SK-N-SH (cell line): ENCODE results near the gene SYNPR. TPM values are rescaled to one million over a fixed set of nuclear protein-coding genes. Genes with fewer than 3 reads are reported as not detected.

Experiments
- CTCF ChIA-PET: fragments of 300-600, 350-600 bp; formaldehyde crosslinking; extraction: SDS; loops from one replicate; lab custom pipeline; 2021; lab: Yijun Ruan, JAX
- POLR2A ChIA-PET: fragments of 350-600 bp; sonication (Branson Sonifier 250); formaldehyde crosslinking; extraction: SDS; loops from one replicate; lab custom pipeline; 2020; ENCODE audit warnings: antibody characterized with exemption, inconsistent platforms; lab: Yijun Ruan, JAX
- DNase-seq: peaks from one replicate; pipeline ENCODE4 v3.0.0; 2012
- H2AFZ ChIP-seq: fragments of 200-600 bp; sonication (generic); 2 replicates; pipeline ENCODE4 v1.8.1; 2016; ENCODE audit warnings: antibody characterized with exemption, mild to moderate bottlenecking, low read depth
- H3F3A ChIP-seq: fragments of 200-600 bp; sonication (generic); replicated peaks from 2 replicates; pipeline ENCODE3; 2016; ENCODE audit warnings: antibody characterized with exemption, mild to moderate bottlenecking; ENCODE audit not compliant: insufficient read depth
- H3K27ac ChIP-seq, 2 experiments: fragments of 200-500 bp in 1 of 2; fragments of 200-600 bp in 1 of 2; sonication (Bioruptor generic) in 1 of 2; sonication (generic), shearing (Covaris generic) in 1 of 2; 2 replicates each; pipeline versions ENCODE4 v1.5.1 to v1.6.1; 2014 to 2016; ENCODE audit warnings: low read depth in 2 of 2, inconsistent platforms in 1 of 2, low read length in 1 of 2, mild to moderate bottlenecking in 1 of 2, mixed read lengths in 1 of 2
- H3K27me3 ChIP-seq: fragments of 200-600 bp; sonication (generic), shearing (Covaris generic); 2 replicates; pipeline ENCODE4 v1.6.1; 2016; ENCODE audit warnings: mixed run types; ENCODE audit not compliant: insufficient read depth
- H3K36me3 ChIP-seq, 2 experiments: fragments of 200-500 bp in 1 of 2; fragments of 200-600 bp in 1 of 2; sonication (Bioruptor generic) in 1 of 2; sonication (generic) in 1 of 2; replicated peaks in 1 of 2; 2 replicates each; pipeline versions ENCODE3 to v1.5.1; 2014 to 2016; ENCODE audit warnings: low read length in 1 of 2, mild to moderate bottlenecking in 1 of 2; ENCODE audit not compliant: insufficient read depth in 2 of 2, control insufficient read depth in 1 of 2
- H3K4me1 ChIP-seq, 2 experiments: fragments of 200-500 bp in 1 of 2; fragments of 200-600 bp in 1 of 2; sonication (Bioruptor generic) in 1 of 2; sonication (generic), shearing (Covaris generic) in 1 of 2; 2 replicates each; pipeline versions ENCODE4 v1.5.1 to v1.6.1; 2014 to 2016; ENCODE audit warnings: low read depth in 1 of 2, low read length in 1 of 2, mixed run types in 1 of 2; ENCODE audit not compliant: insufficient read depth in 2 of 2, control insufficient read depth in 1 of 2
- H3K4me2 ChIP-seq: fragments of 200-600 bp; sonication (generic), shearing (Covaris generic); 2 replicates; pipeline ENCODE4 v1.6.1; 2017; ENCODE audit warnings: mixed run types
- H3K4me3 ChIP-seq, 2 experiments: fragments of 200-500 bp in 1 of 2; fragments of 200-600 bp in 1 of 2; sonication (Bioruptor generic) in 1 of 2; sonication (generic), shearing (Covaris generic) in 1 of 2; 2 replicates each; pipeline versions ENCODE4 v1.5.1 to v1.8.1; 2014 to 2016; ENCODE audit warnings: low read depth in 2 of 2, inconsistent platforms in 1 of 2, low read length in 1 of 2, mild to moderate bottlenecking in 1 of 2, mixed read lengths in 1 of 2, moderate library complexity in 1 of 2
- H3K79me2 ChIP-seq: fragments of 200-600 bp; sonication (generic); 2 replicates; pipeline ENCODE4 v1.8.1; 2017; ENCODE audit warnings: mild to moderate bottlenecking; ENCODE audit not compliant: insufficient read depth
- H3K9ac ChIP-seq: fragments of 200-600 bp; sonication (generic); 2 replicates; pipeline ENCODE4 v1.6.1; 2017; ENCODE audit warnings: mixed run types
- H3K9me2 ChIP-seq: fragments of 200-600 bp; sonication (generic); 2 replicates; pipeline ENCODE4 v1.6.1; 2017; ENCODE audit warnings: mixed run types
- H3K9me3 ChIP-seq: fragments of 200-600 bp; sonication (generic); 2 replicates; pipeline ENCODE4 v1.6.1; 2017; ENCODE audit warnings: mixed run types, mild to moderate bottlenecking, moderate library complexity
- H4K20me1 ChIP-seq: fragments of 200-600 bp; sonication (generic); 2 replicates; pipeline ENCODE4 v1.6.1; 2017; ENCODE audit warnings: mild to moderate bottlenecking, mixed run types; ENCODE audit not compliant: insufficient read depth
- CHD2 ChIP-seq: fragments of 150-350 bp; IDR thresholded peaks from 2 replicates; pipeline ENCODE4 v1.6.1; 2018; ENCODE audit warnings: low read length; ENCODE audit not compliant: partially characterized antibody
- CTCF ChIP-seq: fragments of 200-600 bp; sonication (generic); IDR thresholded peaks from 2 replicates; pipeline ENCODE4 v1.6.1; 2017; ENCODE audit warnings: antibody characterized with exemption, mild to moderate bottlenecking, moderate library complexity
- EP300 ChIP-seq, 2 experiments: IDR thresholded peaks; 2 replicates each; pipeline versions ENCODE4 v1.4.0 to v1.6.1; 2012; ENCODE audit warnings: borderline replicate concordance in 1 of 2, low read depth in 1 of 2, low read length in 1 of 2
- GATA2 ChIP-seq: sonication (generic); formaldehyde crosslinking; IDR thresholded peaks from 2 replicates; pipeline ENCODE4 v1.5.0; 2020; ENCODE audit warnings: mild to moderate bottlenecking, missing genetic modification reagents
- JUND ChIP-seq: IDR thresholded peaks from 2 replicates; pipeline ENCODE4 v1.4.0; 2012
- MEF2A ChIP-seq: IDR thresholded peaks from 2 replicates; pipeline ENCODE4 v1.4.0; 2012; ENCODE audit warnings: low read depth, borderline replicate concordance
- PBX3 ChIP-seq: IDR thresholded peaks from 2 replicates; pipeline ENCODE4; 2012
- SMC3 ChIP-seq: IDR thresholded peaks from 2 replicates; pipeline ENCODE4 v1.6.1; 2012; ENCODE audit warnings: low read depth, low read length, improper control_type of control experiment
- TAF1 ChIP-seq: IDR thresholded peaks from 2 replicates; pipeline ENCODE4 v1.6.1; 2012; ENCODE audit warnings: low read depth, mild to moderate bottlenecking, low read length, moderate library complexity, borderline replicate concordance
- WGBS: methylation state at CpG from one replicate; pipeline ENCODE4 v1.1.6; 2017; ENCODE audit warnings: low lambda C conversion rate; 5-methylcytosine and 5-hydroxymethylcytosine counted together
- polyA plus RNA-seq, 3 experiments: library from polyadenylated mRNA; depleted of rRNA; stranded (reverse); fragments of >200 nt; gene quantifications; 2 replicates each; pipeline ENCODE4 v1.2.3, GENCODE V29; 2012
- TF ChIP-seq, protein P1 (sequence below): fragments of 150-350 bp; IDR thresholded peaks from 2 replicates; pipeline ENCODE4 v1.6.1; 2016; ENCODE audit warnings: mild to moderate bottlenecking, low read depth, low read length
- TF ChIP-seq, protein P2 (sequence below): IDR thresholded peaks from 2 replicates; pipeline ENCODE4 v1.4.0; 2012; ENCODE audit warnings: low read depth, borderline replicate concordance
- TF ChIP-seq, protein P3 (sequence below): IDR thresholded peaks from 2 replicates; pipeline ENCODE4 v1.6.1; 2012; ENCODE audit warnings: mild to moderate bottlenecking, low read depth, low read length, moderate library complexity

Gene SYNPR
- polyA plus RNA-seq, 1 of the 3 experiments (the other 2 are of a cell fraction), result not detected

DNA sequence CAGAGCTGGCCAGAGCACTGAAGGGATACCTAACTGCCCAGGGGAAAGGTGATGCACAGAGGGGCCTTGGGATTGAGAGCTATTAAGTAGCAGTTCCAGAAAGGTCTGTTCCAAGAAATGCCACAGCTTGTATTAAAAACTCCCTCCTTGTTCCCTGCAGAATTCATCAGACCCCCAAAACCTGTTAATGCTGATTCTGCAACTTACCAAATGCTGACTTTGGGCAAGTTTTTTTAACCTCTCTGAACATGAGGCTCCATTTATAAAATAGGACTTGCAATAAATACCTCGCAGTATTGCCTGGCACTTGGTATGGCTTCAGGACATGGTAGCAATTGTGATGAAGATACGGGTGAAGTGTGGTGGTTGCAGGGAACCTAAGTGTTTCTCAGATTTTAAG lies 30.1 kb upstream of the SYNPR start:
- Histone ChIP-seq H3K27ac (no peak overlapping the region), H3K27me3 (no peaks in the 10 kb centered on the region), H4K20me1 (no peaks in the 10 kb centered on the region), H2AFZ (no peak overlapping the region), H3K9me3 (no peaks in the 10 kb centered on the region), H3K4me2 (no peak overlapping the region), H3F3A (no peaks in the 10 kb centered on the region), H3K79me2 (no peaks in the 10 kb centered on the region), H3K9ac (no peak overlapping the region), H3K9me2 (no peaks in the 10 kb centered on the region), H3K4me1 (no peaks in the 10 kb centered on the region), H3K4me3 (no peak overlapping the region), H3K36me3 (no peaks in the 10 kb centered on the region)
- no peak for TF ChIP-seq SMC3
- TF ChIP-seq JUND, result no peak
- TF ChIP-seq CTCF, result no peak
- no peak for TF ChIP-seq PBX3
- TF ChIP-seq MEF2A, result no peak
- TF ChIP-seq, protein P1, sequence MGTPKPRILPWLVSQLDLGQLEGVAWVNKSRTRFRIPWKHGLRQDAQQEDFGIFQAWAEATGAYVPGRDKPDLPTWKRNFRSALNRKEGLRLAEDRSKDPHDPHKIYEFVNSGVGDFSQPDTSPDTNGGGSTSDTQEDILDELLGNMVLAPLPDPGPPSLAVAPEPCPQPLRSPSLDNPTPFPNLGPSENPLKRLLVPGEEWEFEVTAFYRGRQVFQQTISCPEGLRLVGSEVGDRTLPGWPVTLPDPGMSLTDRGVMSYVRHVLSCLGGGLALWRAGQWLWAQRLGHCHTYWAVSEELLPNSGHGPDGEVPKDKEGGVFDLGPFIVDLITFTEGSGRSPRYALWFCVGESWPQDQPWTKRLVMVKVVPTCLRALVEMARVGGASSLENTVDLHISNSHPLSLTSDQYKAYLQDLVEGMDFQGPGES, result no peak
- TF ChIP-seq, protein P2, sequence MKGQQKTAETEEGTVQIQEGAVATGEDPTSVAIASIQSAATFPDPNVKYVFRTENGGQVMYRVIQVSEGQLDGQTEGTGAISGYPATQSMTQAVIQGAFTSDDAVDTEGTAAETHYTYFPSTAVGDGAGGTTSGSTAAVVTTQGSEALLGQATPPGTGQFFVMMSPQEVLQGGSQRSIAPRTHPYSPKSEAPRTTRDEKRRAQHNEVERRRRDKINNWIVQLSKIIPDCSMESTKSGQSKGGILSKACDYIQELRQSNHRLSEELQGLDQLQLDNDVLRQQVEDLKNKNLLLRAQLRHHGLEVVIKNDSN, result no peak
- ChIA-PET CTCF (interaction anchor here (0.8 to 2.7 kb wide), 8 partner anchors 9 to 625 kb away, joined by 3 to 8 read pairs (median 4); no protein-coding TSS in a partner anchor), POLR2A (no interaction called here)
- WGBS, result 57% methylated on average over 2 of the region's 2 CpGs
- no peak for DNase-seq

- TF ChIP-seq EP300 (IDR thresholded peaks at IDR 0.05; ENCODE audit: borderline replicate concordance in 1 of 2, low read depth in 1 of 2, low read length in 1 of 2) (no peak), JUND (no peak), CTCF (no peak), GATA2 (CRISPR knock-in tag) (no peak), CHD2 (no peak), MEF2A (no peak), TAF1 (no peak)
- TF ChIP-seq, protein P1, result no peak
- TF ChIP-seq, protein P3, sequence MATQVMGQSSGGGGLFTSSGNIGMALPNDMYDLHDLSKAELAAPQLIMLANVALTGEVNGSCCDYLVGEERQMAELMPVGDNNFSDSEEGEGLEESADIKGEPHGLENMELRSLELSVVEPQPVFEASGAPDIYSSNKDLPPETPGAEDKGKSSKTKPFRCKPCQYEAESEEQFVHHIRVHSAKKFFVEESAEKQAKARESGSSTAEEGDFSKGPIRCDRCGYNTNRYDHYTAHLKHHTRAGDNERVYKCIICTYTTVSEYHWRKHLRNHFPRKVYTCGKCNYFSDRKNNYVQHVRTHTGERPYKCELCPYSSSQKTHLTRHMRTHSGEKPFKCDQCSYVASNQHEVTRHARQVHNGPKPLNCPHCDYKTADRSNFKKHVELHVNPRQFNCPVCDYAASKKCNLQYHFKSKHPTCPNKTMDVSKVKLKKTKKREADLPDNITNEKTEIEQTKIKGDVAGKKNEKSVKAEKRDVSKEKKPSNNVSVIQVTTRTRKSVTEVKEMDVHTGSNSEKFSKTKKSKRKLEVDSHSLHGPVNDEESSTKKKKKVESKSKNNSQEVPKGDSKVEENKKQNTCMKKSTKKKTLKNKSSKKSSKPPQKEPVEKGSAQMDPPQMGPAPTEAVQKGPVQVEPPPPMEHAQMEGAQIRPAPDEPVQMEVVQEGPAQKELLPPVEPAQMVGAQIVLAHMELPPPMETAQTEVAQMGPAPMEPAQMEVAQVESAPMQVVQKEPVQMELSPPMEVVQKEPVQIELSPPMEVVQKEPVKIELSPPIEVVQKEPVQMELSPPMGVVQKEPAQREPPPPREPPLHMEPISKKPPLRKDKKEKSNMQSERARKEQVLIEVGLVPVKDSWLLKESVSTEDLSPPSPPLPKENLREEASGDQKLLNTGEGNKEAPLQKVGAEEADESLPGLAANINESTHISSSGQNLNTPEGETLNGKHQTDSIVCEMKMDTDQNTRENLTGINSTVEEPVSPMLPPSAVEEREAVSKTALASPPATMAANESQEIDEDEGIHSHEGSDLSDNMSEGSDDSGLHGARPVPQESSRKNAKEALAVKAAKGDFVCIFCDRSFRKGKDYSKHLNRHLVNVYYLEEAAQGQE, result no peak
- TF ChIP-seq, all 33 proteins: peak for 0
- no peak overlapping the region for H2AFZ ChIP-seq
- H3K27ac ChIP-seq, result no peak overlapping the region
- 40% methylated on average over 7 of the region's 7 CpGs for WGBS
- no peaks in the 10 kb centered on the region for H3F3A ChIP-seq
- H3K9ac ChIP-seq, result no peak overlapping the region
- CTCF ChIA-PET, result no interaction called here
- no peaks in the 10 kb centered on the region for H4K20me1 ChIP-seq
- H3K9me3 ChIP-seq, result no peaks in the 10 kb centered on the region
- POLR2A ChIA-PET, result no interaction called here
- no peak overlapping the region for H3K4me2 ChIP-seq
- H3K4me3 ChIP-seq, result no peak overlapping the region
- H3K27me3 ChIP-seq, result no peaks in the 10 kb centered on the region
- no peak for DNase-seq
- no peaks in the 10 kb centered on the region for H3K4me1 ChIP-seq
- H3K79me2 ChIP-seq, result no peaks in the 10 kb centered on the region
- H3K9me2 ChIP-seq, result no peaks in the 10 kb centered on the region
- no peaks in the 10 kb centered on the region for H3K36me3 ChIP-seq
Measured at GRCh38 chr3:63251499-63251898, 26.6 kb upstream of the SYNPR start.
